D721Med (cell line): Measurements from ENCODE around the gene ZDHHC6.

ENCODE experiments used
- DNase-seq: peaks from one replicate; pipeline ENCODE4 v3.0.0; 2011; ENCODE audit warnings: low spot score; ENCODE audit not compliant: insufficient read length
- FAIRE-seq: peaks from 2 replicates; lab custom pipeline; 2011; peaks lifted over from hg19 to GRCh38; lab: Jason Lieb, UNC
- CTCF ChIP-seq: IDR thresholded peaks from 2 replicates; pipeline ENCODE4 v1.5.1; 2012; ENCODE audit warnings: mild to moderate bottlenecking, control low read depth; ENCODE audit not compliant: insufficient read depth; ENCODE audit errors: missing control alignments

The ZDHHC6 gene

GRCh38 chr10:112429654-112430230 lies 17.0 kb downstream of the ZDHHC6 start:
- DNase-seq (no peak), FAIRE-seq (no peak)
- TF ChIP-seq CTCF: no peak

- FAIRE-seq (no peak), DNase-seq (no peak)
- TF ChIP-seq CTCF: no peak
These were observed 17.6 kb downstream of the ZDHHC6 start for GRCh38 chr10:112429147-112429546.

- no peak for TF ChIP-seq CTCF
- FAIRE-seq: no peak
- no peak for DNase-seq
These were observed 20.6 kb downstream of the ZDHHC6 start for GRCh38 chr10:112426111-112426510.

- DNase-seq (no peak), FAIRE-seq (no peak)
- no peak for TF ChIP-seq CTCF
These were observed 22.1 kb downstream of the ZDHHC6 start for GRCh38 chr10:112424651-112425050.

- DNase-seq (no peak), FAIRE-seq (no peak)
- TF ChIP-seq CTCF: no peak
These were observed 25.0 kb downstream of the ZDHHC6 start for GRCh38 chr10:112421731-112422130.

GRCh38 chr10:112412696-112413095 lies 34.0 kb downstream of the ZDHHC6 start:
- FAIRE-seq: no peak
- DNase-seq: no peak
- TF ChIP-seq CTCF: no peak

- DNase-seq: no peak
- no peak for FAIRE-seq
- TF ChIP-seq CTCF: no peak
These were observed 37.0 kb downstream of the ZDHHC6 start for GRCh38 chr10:112409755-112410154.
